ENCODE results near the gene BARHL1. TPM values are rescaled to one million over a fixed set of nuclear protein-coding genes. Genes with fewer than 3 reads are reported as not detected.
A peak's percentile ranks its signal among the peaks of the same experiment; 100 is the strongest.

The BARHL1 gene
- total and polyA plus RNA-seq, 2 experiments from 2014 or later: not detected

- H3K27ac ChIP-seq: no peak overlapping the region
- no peaks in the 10 kb centered on the region for H3K27me3 ChIP-seq
- no peak for TF ChIP-seq CTCF (IDR thresholded peaks at IDR 0.05; ENCODE audit: low read depth, low read length)
- no peaks in the 10 kb centered on the region for H3K9me3 ChIP-seq (ENCODE audit: low read depth)
- no peak overlapping the region for H3K4me3 ChIP-seq
- H3K4me1 ChIP-seq (ENCODE audit: low read depth): no peaks in the 10 kb centered on the region
- no peak for DNase-seq (ENCODE audit: low read depth in 1 of 2, low spot score in 1 of 2)
- H3K36me3 ChIP-seq: peaks cover 10% of the 10 kb centered on the region
Measured at GRCh38 chr9:132609184-132609583, 26.8 kb downstream of the BARHL1 start.

- H3K4me1 ChIP-seq (ENCODE audit: low read depth): no peaks in the 10 kb centered on the region
- no peaks in the 10 kb centered on the region for H3K9me3 ChIP-seq (ENCODE audit: low read depth)
- no peaks in the 10 kb centered on the region for H3K27me3 ChIP-seq
- no peak overlapping the region for H3K27ac ChIP-seq
- H3K36me3 ChIP-seq: peaks cover 10% of the 10 kb centered on the region
- H3K4me3 ChIP-seq: no peak overlapping the region
- TF ChIP-seq CTCF (IDR thresholded peaks at IDR 0.05; ENCODE audit: low read depth, low read length): no peak
- DNase-seq (ENCODE audit: low read depth in 1 of 2, low spot score in 1 of 2): peak in 1 of 2 donors; percentile 69
Measured at GRCh38 chr9:132609829-132610228, 27.4 kb downstream of the BARHL1 start.

GRCh38 chr9:132610661-132611060 lies 28.3 kb downstream of the BARHL1 start:
- no peaks in the 10 kb centered on the region for H3K4me1 ChIP-seq (ENCODE audit: low read depth)
- H3K4me3 ChIP-seq: no peak overlapping the region
- H3K36me3 ChIP-seq: peaks cover 16% of the 10 kb centered on the region
- H3K9me3 ChIP-seq (ENCODE audit: low read depth): no peaks in the 10 kb centered on the region
- DNase-seq (ENCODE audit: low read depth in 1 of 2, low spot score in 1 of 2): no peak
- no peak overlapping the region for H3K27ac ChIP-seq
- H3K27me3 ChIP-seq: no peaks in the 10 kb centered on the region
- TF ChIP-seq CTCF (IDR thresholded peaks at IDR 0.05; ENCODE audit: low read depth, low read length): no peak

- H3K36me3 ChIP-seq: peaks cover 29% of the 10 kb centered on the region
- H3K9me3 ChIP-seq (ENCODE audit: low read depth): no peaks in the 10 kb centered on the region
- H3K4me3 ChIP-seq: no peak overlapping the region
- H3K27ac ChIP-seq: no peak overlapping the region
- DNase-seq (ENCODE audit: low read depth in 1 of 2, low spot score in 1 of 2): no peak
- no peaks in the 10 kb centered on the region for H3K4me1 ChIP-seq (ENCODE audit: low read depth)
- no peak for TF ChIP-seq CTCF (IDR thresholded peaks at IDR 0.05; ENCODE audit: low read depth, low read length)
- no peaks in the 10 kb centered on the region for H3K27me3 ChIP-seq
Measured at GRCh38 chr9:132614324-132614723, 31.9 kb downstream of the BARHL1 start.

GRCh38 chr9:132615774-132616173 lies 33.4 kb downstream of the BARHL1 start:
- Histone ChIP-seq H3K27ac (no peak overlapping the region), H3K27me3 (no peaks in the 10 kb centered on the region), H3K9me3 (ENCODE audit: low read depth) (no peaks in the 10 kb centered on the region), H3K4me1 (ENCODE audit: low read depth) (no peaks in the 10 kb centered on the region), H3K36me3 (peaks cover 28% of the 10 kb centered on the region), H3K4me3 (no peak overlapping the region)
- DNase-seq (ENCODE audit: low read depth in 1 of 2, low spot score in 1 of 2): no peak
- TF ChIP-seq CTCF (IDR thresholded peaks at IDR 0.05; ENCODE audit: low read depth, low read length): no peak

- TF ChIP-seq CTCF (IDR thresholded peaks at IDR 0.05; ENCODE audit: low read depth, low read length): no peak
- no peak for DNase-seq (ENCODE audit: low read depth in 1 of 2, low spot score in 1 of 2)
- H3K4me3 ChIP-seq: no peak overlapping the region
- H3K36me3 ChIP-seq: peaks cover 20% of the 10 kb centered on the region
- no peak overlapping the region for H3K27ac ChIP-seq
- no peaks in the 10 kb centered on the region for H3K9me3 ChIP-seq (ENCODE audit: low read depth)
- no peaks in the 10 kb centered on the region for H3K4me1 ChIP-seq (ENCODE audit: low read depth)
- no peaks in the 10 kb centered on the region for H3K27me3 ChIP-seq
Measured at GRCh38 chr9:132616725-132617124, 34.3 kb downstream of the BARHL1 start.

All from cardiac muscle cell (in vitro differentiated cells and primary cell).